ENCODE data around the gene IFIT2.
A peak's percentile ranks its signal among the peaks of the same experiment; 100 is the strongest.
"Not testable (repeated sequence)": the region's sequence is repeated elsewhere in the genome, so short reads cannot be mapped to it uniquely, and the experiment has no call there.

Gene IFIT2

GRCh38 chr10:89341649-89342048 is 39.8 kb downstream of the IFIT2 start:
- peak; percentile 35 for DNase-seq (ENCODE audit: low spot score)

GRCh38 chr10:89342206-89342958 is 40.5 kb downstream of the IFIT2 start:
- peak; percentile 99 for DNase-seq (ENCODE audit: low spot score)

GRCh38 chr10:89343089-89343767 is 41.4 kb downstream of the IFIT2 start:
- no peak for DNase-seq (ENCODE audit: low spot score)

- DNase-seq (ENCODE audit: low spot score): no peak
Observed at GRCh38 chr10:89344156-89344555, 42.3 kb downstream of the IFIT2 start.

- no peak for DNase-seq (ENCODE audit: low spot score)
Observed at GRCh38 chr10:89345367-89346000, 43.6 kb downstream of the IFIT2 start.

GRCh38 chr10:89346405-89347254 is 44.8 kb downstream of the IFIT2 start:
- DNase-seq (ENCODE audit: low spot score): no peak

- no peak for DNase-seq (ENCODE audit: low spot score)
Observed at GRCh38 chr10:89347701-89348457, 46.0 kb downstream of the IFIT2 start.

- DNase-seq (ENCODE audit: low spot score): no peak
Observed at GRCh38 chr10:89348481-89348880, 46.6 kb downstream of the IFIT2 start.

GRCh38 chr10:89348975-89349374 is 47.1 kb downstream of the IFIT2 start:
- no peak for DNase-seq (ENCODE audit: low spot score)

- DNase-seq (ENCODE audit: low spot score): not testable (repeated sequence)
Observed at GRCh38 chr10:89350631-89351315, 48.9 kb downstream of the IFIT2 start.

- no peak for DNase-seq (ENCODE audit: low spot score)
Observed at GRCh38 chr10:89351412-89351779, 49.5 kb downstream of the IFIT2 start.

GRCh38 chr10:89351780-89352597 is 50.1 kb downstream of the IFIT2 start:
- no peak for DNase-seq (ENCODE audit: low spot score)

- DNase-seq (ENCODE audit: low spot score): no peak
Observed at GRCh38 chr10:89352802-89353201, 51.0 kb downstream of the IFIT2 start.

- DNase-seq (ENCODE audit: low spot score): no peak
Observed at GRCh38 chr10:89355394-89355931, 53.6 kb downstream of the IFIT2 start.

- DNase-seq (ENCODE audit: low spot score): no peak
Observed at GRCh38 chr10:89357096-89357495, 55.2 kb downstream of the IFIT2 start.

GRCh38 chr10:89357975-89358374 is 56.1 kb downstream of the IFIT2 start:
- DNase-seq (ENCODE audit: low spot score): no peak
